Stimulated activated CD4-positive, alpha-beta T cell treated with anti-CD3 and anti-CD28 coated beads, Interleukin-12 subunit alpha, Interleukin-12 subunit beta, amount 100 ng/mL, for 24 hours (primary cell): ENCODE measurements around the gene MLANA.

Experiments
- DNase-seq, 2 experiments: peaks; one replicate each; pipeline ENCODE4 v3.0.0-alpha.2; 2020; ENCODE audit warnings: low read depth in 2 of 2

Gene MLANA

GRCh38 chr9:5957166-5957565 is 66.5 kb downstream of the MLANA start:
- no peak for DNase-seq

GRCh38 chr9:5958273-5958672 is 67.6 kb downstream of the MLANA start:
- DNase-seq: no peak
